Thyroid gland (tissue), 4 donors: Measurements from ENCODE around the gene POMT1. TPM values are rescaled to one million over a fixed set of nuclear protein-coding genes. Genes with fewer than 3 reads are reported as not detected.

Experiments
- DNase-seq, 2 donors: peaks; one replicate each; pipeline ENCODE4 v3.0.0-alpha.2; 2019
- H3K27ac ChIP-seq, 3 donors: fragments of 200-600 bp; sonication (generic); 1 replicate in 2 of 3; 2 replicates in 1 of 3; pipeline ENCODE4 v1.5.1; 2016 to 2019; ENCODE audit warnings: mild to moderate bottlenecking in 1 of 3, moderate library complexity in 1 of 3
- H3K27me3 ChIP-seq: fragments of 200-600 bp; sonication (generic); one replicate; pipeline ENCODE4 v1.5.1; 2019
- H3K36me3 ChIP-seq, 2 donors: fragments of 200-600 bp; sonication (generic); one replicate each; pipeline ENCODE4 v1.5.1; 2016 to 2019
- H3K4me1 ChIP-seq, 2 donors: fragments of 200-600 bp; sonication (generic); one replicate each; pipeline ENCODE4 v1.5.1; 2017 to 2019
- H3K4me3 ChIP-seq, 3 donors: fragments of 200-600 bp; sonication (generic); replicated peaks in 1 of 3; 1 replicate in 2 of 3; 2 replicates in 1 of 3; pipeline ENCODE4 v1.5.1; 2016; ENCODE audit warnings: mild to moderate bottlenecking in 1 of 3
- H3K9me3 ChIP-seq: fragments of 200-600 bp; sonication (generic); one replicate; pipeline ENCODE4 v1.5.1; 2017
- POLR2A ChIP-seq, 2 donors: fragments of 450-650 bp; IDR thresholded peaks; one replicate each; pipeline ENCODE4 v1.6.1; 2017; ENCODE audit warnings: antibody characterized with exemption in 2 of 2, mild to moderate bottlenecking in 2 of 2, moderate library complexity in 1 of 2
- WGBS, 2 donors: methylation state at CpG; one replicate each; pipeline ENCODE4 v1.1.5; 2017; 5-methylcytosine and 5-hydroxymethylcytosine counted together
- intact Hi-C: fragments of 100-400 bp; cut with DNase I; formaldehyde crosslinking; loops from one replicate; pipeline ENCODE4 v1.15.1; 2023
- total RNA-seq, 4 donors: library from RNA; depleted of rRNA; stranded (reverse); fragments of >200 nt; gene quantifications; one replicate each; pipeline ENCODE4 v1.2.3, GENCODE V29; 2016
- TF ChIP-seq, protein P1 (sequence below), 6 experiments: fragments of 200-600 bp in 3 of 6; fragments of 450-650 bp in 3 of 6; sonication (generic) in 3 of 6; IDR thresholded peaks; one replicate each; pipeline ENCODE4 v1.5.1; 2016 to 2019; ENCODE audit warnings: antibody characterized with exemption in 6 of 6, mild to moderate bottlenecking in 2 of 6, inconsistent platforms in 1 of 6, moderate library complexity in 1 of 6

Gene POMT1
- total RNA-seq, 4 donors from 2014 or later = 21.8 to 51.0 (median 33.9) TPM

DNA sequence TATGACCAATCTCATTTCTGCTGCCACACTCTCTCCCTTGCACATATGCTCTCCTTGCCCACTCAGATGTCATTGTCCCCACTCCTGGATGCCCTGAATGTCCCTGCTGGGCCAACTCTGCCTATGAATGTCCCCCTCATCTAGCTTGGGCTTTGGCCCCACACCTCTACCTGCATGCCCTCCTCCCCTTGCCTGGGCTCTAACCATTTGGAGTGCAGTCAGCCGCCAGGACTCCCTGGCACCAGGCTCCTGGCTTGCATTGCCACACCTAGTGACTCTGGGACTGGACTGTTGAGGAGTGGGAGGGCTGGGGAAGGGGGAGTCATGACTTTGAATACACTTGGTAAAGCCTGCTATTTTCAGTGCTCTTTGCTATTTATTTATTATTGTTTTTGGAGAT, 41.6 kb upstream of the POMT1 start:
- no peaks in the 10 kb centered on the region for H3K27me3 ChIP-seq
- no peak overlapping the region for H3K4me3 ChIP-seq
- DNase-seq = no peak
- TF ChIP-seq, protein P1, sequence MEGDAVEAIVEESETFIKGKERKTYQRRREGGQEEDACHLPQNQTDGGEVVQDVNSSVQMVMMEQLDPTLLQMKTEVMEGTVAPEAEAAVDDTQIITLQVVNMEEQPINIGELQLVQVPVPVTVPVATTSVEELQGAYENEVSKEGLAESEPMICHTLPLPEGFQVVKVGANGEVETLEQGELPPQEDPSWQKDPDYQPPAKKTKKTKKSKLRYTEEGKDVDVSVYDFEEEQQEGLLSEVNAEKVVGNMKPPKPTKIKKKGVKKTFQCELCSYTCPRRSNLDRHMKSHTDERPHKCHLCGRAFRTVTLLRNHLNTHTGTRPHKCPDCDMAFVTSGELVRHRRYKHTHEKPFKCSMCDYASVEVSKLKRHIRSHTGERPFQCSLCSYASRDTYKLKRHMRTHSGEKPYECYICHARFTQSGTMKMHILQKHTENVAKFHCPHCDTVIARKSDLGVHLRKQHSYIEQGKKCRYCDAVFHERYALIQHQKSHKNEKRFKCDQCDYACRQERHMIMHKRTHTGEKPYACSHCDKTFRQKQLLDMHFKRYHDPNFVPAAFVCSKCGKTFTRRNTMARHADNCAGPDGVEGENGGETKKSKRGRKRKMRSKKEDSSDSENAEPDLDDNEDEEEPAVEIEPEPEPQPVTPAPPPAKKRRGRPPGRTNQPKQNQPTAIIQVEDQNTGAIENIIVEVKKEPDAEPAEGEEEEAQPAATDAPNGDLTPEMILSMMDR (IDR thresholded peaks at IDR 0.05) = no peak
- no peak for TF ChIP-seq POLR2A (IDR thresholded peaks at IDR 0.05)
- WGBS, 2 donors = 88 to 92% methylated on average over 1 of the region's 1 CpG
- no peaks in the 10 kb centered on the region for H3K9me3 ChIP-seq
- intact Hi-C loops = no loop called here
- H3K36me3 ChIP-seq = peaks cover 73 to 84% of the 10 kb centered on the region in 2 donors
- H3K4me1 ChIP-seq = no peaks in the 10 kb centered on the region
- H3K27ac ChIP-seq = no peak overlapping the region

DNA sequence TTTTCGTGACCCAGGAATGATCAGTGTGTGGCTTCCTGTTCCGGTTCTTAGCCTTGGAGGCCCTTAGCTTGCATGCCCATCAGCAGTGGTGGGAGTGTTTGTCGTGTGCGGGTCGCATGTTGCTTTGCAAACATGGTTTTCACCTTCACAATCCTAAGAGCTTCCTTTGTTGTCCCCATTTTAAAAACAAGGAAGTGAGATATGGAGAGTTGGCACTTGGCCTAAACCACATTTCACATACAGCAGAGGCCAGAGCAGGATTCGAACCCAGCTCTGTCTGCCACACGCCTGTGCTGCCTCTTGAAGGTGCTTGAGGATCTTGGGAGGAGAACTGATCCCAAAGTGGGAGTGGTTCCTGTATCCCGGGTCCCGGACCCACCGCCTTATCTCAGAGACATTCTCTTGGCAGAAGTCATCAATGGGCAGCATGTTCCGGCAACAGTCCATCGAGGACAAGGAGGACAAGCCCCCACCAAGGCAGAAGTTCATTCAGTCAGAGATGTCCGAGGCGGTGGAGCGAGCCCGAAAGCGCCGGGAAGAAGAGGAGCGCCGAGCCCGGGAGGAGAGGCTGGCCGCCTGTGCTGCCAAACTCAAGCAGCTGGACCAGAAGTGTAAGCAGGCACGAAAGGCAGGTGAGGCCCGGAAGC, 38.2 kb upstream of the POMT1 start:
- no peaks in the 10 kb centered on the region for H3K9me3 ChIP-seq
- H3K36me3 ChIP-seq = peaks cover 69 to 81% of the 10 kb centered on the region in 2 donors
- WGBS, 2 donors = 90 to 92% methylated on average over 24 of the region's 24 CpGs
- no peaks in the 10 kb centered on the region for H3K4me1 ChIP-seq
- TF ChIP-seq POLR2A (IDR thresholded peaks at IDR 0.05) = no peak
- TF ChIP-seq, protein P1 (IDR thresholded peaks at IDR 0.05) = no peak
- H3K27ac ChIP-seq = no peak overlapping the region
- intact Hi-C loops = no loop called here
- DNase-seq = no peak
- H3K4me3 ChIP-seq = no peak overlapping the region
- no peaks in the 10 kb centered on the region for H3K27me3 ChIP-seq

DNA sequence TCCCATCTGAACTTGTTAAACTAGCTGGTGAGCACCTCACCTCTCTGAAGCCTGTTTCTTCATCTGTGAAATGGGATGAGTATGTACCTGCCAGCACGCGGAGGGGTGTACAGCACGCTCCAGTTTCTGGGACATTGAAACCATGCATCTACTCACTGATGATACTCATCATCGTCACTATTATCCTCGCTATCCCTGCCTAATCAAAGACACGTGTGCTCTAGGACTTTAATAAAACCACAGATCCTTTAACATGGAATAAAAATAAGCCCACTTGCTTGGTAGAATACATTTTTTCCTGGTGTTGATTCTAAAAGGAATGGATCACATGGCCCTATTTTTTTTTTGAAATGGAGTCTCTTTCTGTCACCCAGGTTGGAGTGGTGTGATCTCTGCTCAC, 37.3 kb upstream of the POMT1 start:
- Histone ChIP-seq H3K36me3 (peaks cover 71 to 83% of the 10 kb centered on the region in 2 donors), H3K4me1 (no peaks in the 10 kb centered on the region), H3K4me3 (no peak overlapping the region), H3K27me3 (no peaks in the 10 kb centered on the region), H3K27ac (no peak overlapping the region), H3K9me3 (no peaks in the 10 kb centered on the region)
- 96% methylated on average over 6 of the region's 6 CpGs for WGBS, 2 donors
- no peak for TF ChIP-seq POLR2A (IDR thresholded peaks at IDR 0.05)
- TF ChIP-seq, protein P1 (IDR thresholded peaks at IDR 0.05) = no peak
- intact Hi-C loops = no loop called here
- DNase-seq = no peak

DNA sequence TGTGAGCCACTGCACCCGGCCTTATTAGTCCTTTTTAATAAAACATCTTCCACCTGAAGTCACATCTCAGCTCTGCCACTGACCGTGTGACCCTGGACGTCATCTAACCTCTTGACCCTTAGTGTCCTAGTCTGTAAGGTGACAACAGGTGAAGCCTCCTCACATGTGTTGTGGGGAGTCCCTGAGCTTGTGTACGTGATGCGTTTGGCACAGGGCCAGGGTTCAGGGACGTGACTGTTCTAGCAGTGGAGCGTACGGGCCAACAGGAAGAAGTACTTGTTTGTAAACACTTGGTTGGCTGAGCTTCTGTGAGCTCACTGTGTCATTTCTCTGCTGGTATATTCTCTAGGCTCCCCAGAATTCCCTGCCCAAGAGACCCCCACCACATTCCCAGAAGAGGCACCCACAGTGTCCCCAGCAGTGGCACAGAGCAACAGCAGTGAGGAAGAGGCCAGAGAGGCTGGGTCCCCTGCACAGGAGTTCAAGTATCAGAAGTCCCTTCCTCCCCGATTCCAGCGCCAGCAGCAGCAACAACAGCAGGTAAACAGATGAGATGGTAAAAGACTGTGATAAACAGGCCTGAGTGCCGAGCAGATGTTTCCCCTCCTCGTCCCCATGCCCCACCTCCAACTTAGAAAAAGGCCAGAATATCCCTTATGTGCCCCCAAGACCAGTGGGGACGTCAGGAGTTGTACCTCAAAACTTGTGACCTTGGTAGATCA, 35.3 kb upstream of the POMT1 start:
- TF ChIP-seq, protein P1 (IDR thresholded peaks at IDR 0.05) = no peak
- no peak for TF ChIP-seq POLR2A (IDR thresholded peaks at IDR 0.05)
- intact Hi-C loops = no loop called here
- no peak overlapping the region for H3K4me3 ChIP-seq
- H3K27me3 ChIP-seq = no peaks in the 10 kb centered on the region
- no peak overlapping the region for H3K27ac ChIP-seq
- no peaks in the 10 kb centered on the region for H3K9me3 ChIP-seq
- no peak for DNase-seq
- WGBS, 2 donors = 80 to 87% methylated on average over 12 to 13 of the region's 13 CpGs
- H3K36me3 ChIP-seq = peaks cover 70 to 79% of the 10 kb centered on the region in 2 donors
- no peaks in the 10 kb centered on the region for H3K4me1 ChIP-seq

DNA sequence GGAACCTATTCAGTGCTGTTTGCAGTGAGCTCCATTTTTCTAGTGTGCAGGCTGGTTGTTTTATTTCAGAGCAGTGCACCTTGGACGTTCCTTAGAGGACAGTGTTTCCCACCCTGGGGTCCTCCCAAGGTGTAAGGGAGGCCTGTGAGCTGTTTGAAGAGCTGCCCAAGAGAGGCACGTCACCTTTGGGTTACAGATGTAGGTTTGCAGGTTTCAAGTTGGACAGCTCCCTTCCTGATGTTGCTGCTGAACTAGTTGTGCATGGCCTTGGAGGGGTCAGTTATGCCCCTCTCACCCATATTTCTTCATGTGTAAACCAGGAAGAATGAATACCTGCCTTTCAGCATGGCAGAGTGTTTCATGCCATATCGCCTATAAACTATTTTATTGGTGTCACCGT, 34.7 kb upstream of the POMT1 start:
- WGBS, 2 donors = 98% methylated on average over 4 of the region's 4 CpGs
- intact Hi-C loops = no loop called here
- Histone ChIP-seq H3K27me3 (no peaks in the 10 kb centered on the region), H3K36me3 (peaks cover 75 to 86% of the 10 kb centered on the region in 2 donors), H3K4me3 (no peak overlapping the region), H3K27ac (no peak overlapping the region), H3K9me3 (no peaks in the 10 kb centered on the region), H3K4me1 (no peaks in the 10 kb centered on the region)
- TF ChIP-seq POLR2A (IDR thresholded peaks at IDR 0.05) = no peak
- TF ChIP-seq, protein P1 (IDR thresholded peaks at IDR 0.05) = no peak
- DNase-seq = no peak
